GM23248 (cell line): ENCODE results near the gene PWP2. TPM values are rescaled to one million over a fixed set of nuclear protein-coding genes. Genes with fewer than 3 reads are reported as not detected.

Source experiments
- DNase-seq: peaks from one replicate; pipeline ENCODE4 v3.0.0-alpha.2; 2015
- H2AFZ ChIP-seq: fragments of 200-600 bp; sonication (generic); 2 replicates; pipeline ENCODE4 v1.6.1; 2016; ENCODE audit warnings: antibody characterized with exemption
- H3F3A ChIP-seq: fragments of 200-600 bp; sonication (generic); 2 replicates; pipeline ENCODE4 v1.6.1; 2016; ENCODE audit warnings: mild to moderate bottlenecking, antibody characterized with exemption, mixed run types; ENCODE audit not compliant: insufficient read depth
- H3K27ac ChIP-seq: fragments of 200-600 bp; sonication (generic); 2 replicates; pipeline ENCODE4 v1.5.1; 2016; ENCODE audit warnings: mild to moderate bottlenecking
- H3K27me3 ChIP-seq: fragments of 200-600 bp; sonication (generic); replicated peaks from 2 replicates; pipeline ENCODE4 v1.6.1; 2016; ENCODE audit warnings: mild to moderate bottlenecking; ENCODE audit not compliant: insufficient read depth
- H3K36me3 ChIP-seq: fragments of 200-600 bp; sonication (generic); 2 replicates; pipeline ENCODE4 v1.6.1; 2016; ENCODE audit warnings: low read depth, mild to moderate bottlenecking
- H3K4me1 ChIP-seq: fragments of 200-600 bp; sonication (generic); 2 replicates; pipeline ENCODE4 v1.6.1; 2016; ENCODE audit warnings: mild to moderate bottlenecking; ENCODE audit not compliant: insufficient read depth
- H3K4me2 ChIP-seq: fragments of 200-600 bp; sonication (generic); one replicate; pipeline ENCODE4 v1.6.1; 2016; ENCODE audit warnings: mild to moderate bottlenecking; ENCODE audit not compliant: unreplicated experiment
- H3K4me3 ChIP-seq: fragments of 200-600 bp; sonication (generic); 2 replicates; pipeline ENCODE4 v1.5.1; 2016; ENCODE audit warnings: mild to moderate bottlenecking
- H3K79me2 ChIP-seq: fragments of 200-600 bp; sonication (generic); 2 replicates; pipeline ENCODE4 v1.6.1; 2016; ENCODE audit warnings: mild to moderate bottlenecking; ENCODE audit not compliant: insufficient read depth
- H3K9ac ChIP-seq: fragments of 200-600 bp; sonication (generic); 2 replicates; pipeline ENCODE4 v1.6.1; 2016; ENCODE audit warnings: mild to moderate bottlenecking
- H3K9me2 ChIP-seq: fragments of 200-600 bp; sonication (generic); 2 replicates; pipeline ENCODE4 v1.6.1; 2016; ENCODE audit warnings: mixed run types, mild to moderate bottlenecking, moderate library complexity; ENCODE audit not compliant: insufficient read depth
- H3K9me3 ChIP-seq: fragments of 200-600 bp; sonication (generic); one replicate; pipeline ENCODE4 v1.6.1; 2017; ENCODE audit warnings: low read depth
- H4K20me1 ChIP-seq: fragments of 200-600 bp; sonication (generic); 2 replicates; pipeline ENCODE4 v1.6.0; 2016; ENCODE audit not compliant: insufficient read depth
- EZH2 ChIP-seq: fragments of 200-600 bp; sonication (generic); IDR thresholded peaks from 2 replicates; pipeline ENCODE4 v1.6.1; 2018; ENCODE audit warnings: antibody characterized with exemption, mild to moderate bottlenecking; ENCODE audit not compliant: insufficient read depth, poor library complexity, severe bottlenecking
- EZH2phosphoT487 ChIP-seq: fragments of 200-600 bp; sonication (generic); IDR thresholded peaks from 2 replicates; pipeline ENCODE4 v1.6.1; 2018; ENCODE audit warnings: antibody characterized with exemption, moderate library complexity, mild to moderate bottlenecking, low read depth; ENCODE audit not compliant: insufficient read depth
- WGBS, 2 experiments: methylation state at CpG; one replicate each; pipeline ENCODE4 v1.1.6; 2015 to 2017; ENCODE audit warnings: low lambda C conversion rate in 2 of 2, low coverage in 1 of 2; ENCODE audit errors: missing lambda C conversion rate in 2 of 2; 5-methylcytosine and 5-hydroxymethylcytosine counted together
- in situ Hi-C: fragments of 300-500 bp; cut with MboI; formaldehyde crosslinking; loops from 2 replicates; pipeline ENCODE4 v1.15.0; 2020
- polyA plus RNA-seq: library from polyadenylated mRNA; unstranded; fragments of >200 nt; fragmentation: Nextera tagmentation; extraction: Ambion mirVana; gene quantifications from 2 replicates; pipeline ENCODE4 v1.2.1, GENCODE V29; 2016
- total RNA-seq: library from RNA; depleted of rRNA; stranded (reverse); fragments of >200 nt; shearing (Covaris generic); gene quantifications from 2 replicates; pipeline ENCODE4 v1.2.3, GENCODE V29; 2014

Gene PWP2
- total and polyA plus RNA-seq, 2 experiments from 2014 or later: 11.2 to 16.1 TPM

- Histone ChIP-seq H3K4me2 (no peak overlapping the region), H3F3A (no peaks in the 10 kb centered on the region), H3K9me2 (no peaks in the 10 kb centered on the region), H3K36me3 (0 out of 2 replicates have a peak, but pooled peaks cover 16% of the 10 kb centered on the region), H3K9ac (no peak overlapping the region), H4K20me1 (no peaks in the 10 kb centered on the region), H2AFZ (no peak overlapping the region), H3K27me3 (no peaks in the 10 kb centered on the region), H3K4me3 (no peak overlapping the region), H3K4me1 (no peaks in the 10 kb centered on the region), H3K27ac (no peak overlapping the region), H3K9me3 (no peaks in the 10 kb centered on the region), H3K79me2 (0 out of 2 replicates have a peak, but pooled peaks cover 8% of the 10 kb centered on the region)
- in situ Hi-C loops: no loop called here
- TF ChIP-seq EZH2: no peak
- no peak for TF ChIP-seq EZH2phosphoT487
- no peak for DNase-seq
- 93 to 94% methylated on average over 24 to 30 of the region's 30 CpGs for WGBS, 2 experiments
Observed at GRCh38 chr21:44089001-44089911, 17.9 kb upstream of the PWP2 start.

GRCh38 chr21:44090325-44090724, 16.9 kb upstream of the PWP2 start:
- Histone ChIP-seq H4K20me1 (no peaks in the 10 kb centered on the region), H3F3A (no peaks in the 10 kb centered on the region), H3K27ac (no peak overlapping the region), H3K4me1 (no peaks in the 10 kb centered on the region), H3K79me2 (0 out of 2 replicates have a peak, but pooled peaks cover 2% of the 10 kb centered on the region), H3K9me3 (no peaks in the 10 kb centered on the region), H3K27me3 (no peaks in the 10 kb centered on the region), H3K36me3 (0 out of 2 replicates have a peak, but pooled peaks cover 19% of the 10 kb centered on the region), H3K4me2 (no peak overlapping the region), H2AFZ (no peak overlapping the region), H3K9ac (no peak overlapping the region), H3K4me3 (no peak overlapping the region), H3K9me2 (no peaks in the 10 kb centered on the region)
- WGBS, 2 experiments: 98 to 99% methylated on average over 8 of the region's 8 CpGs
- in situ Hi-C loops: no loop called here
- DNase-seq: no peak
- no peak for TF ChIP-seq EZH2
- TF ChIP-seq EZH2phosphoT487: no peak

DNA sequence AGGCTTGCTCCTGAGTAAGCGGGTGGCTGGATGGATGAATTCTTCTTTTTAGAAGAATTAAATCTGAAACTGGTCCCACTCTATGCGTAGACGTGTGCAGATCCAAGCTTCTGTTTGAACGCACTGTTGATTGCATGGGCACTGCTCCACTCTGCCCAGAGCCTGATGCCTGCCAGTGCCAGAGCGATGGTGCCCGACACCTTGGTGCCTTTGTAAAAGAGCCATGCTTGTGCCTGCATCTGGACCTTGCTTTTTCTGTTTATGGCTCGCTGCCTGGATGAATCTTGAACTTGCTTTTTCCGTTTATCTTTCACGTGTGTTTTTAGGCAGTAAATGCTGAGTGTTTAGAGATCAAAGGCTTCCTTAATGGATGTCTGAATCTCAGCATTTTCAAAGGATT, 15.0 kb upstream of the PWP2 start:
- no peaks in the 10 kb centered on the region for H3K9me3 ChIP-seq
- no peak overlapping the region for H3K9ac ChIP-seq
- in situ Hi-C loops: no loop called here
- no peaks in the 10 kb centered on the region for H3K79me2 ChIP-seq
- no peaks in the 10 kb centered on the region for H4K20me1 ChIP-seq
- H3K4me3 ChIP-seq: no peak overlapping the region
- no peaks in the 10 kb centered on the region for H3F3A ChIP-seq
- H3K9me2 ChIP-seq: no peaks in the 10 kb centered on the region
- WGBS, 2 experiments: 82 to 85% methylated on average over 9 of the region's 9 CpGs
- H3K36me3 ChIP-seq: 0 out of 2 replicates have a peak, but pooled peaks cover 19% of the 10 kb centered on the region
- DNase-seq: no peak
- H3K4me1 ChIP-seq: no peaks in the 10 kb centered on the region
- H3K27me3 ChIP-seq: no peaks in the 10 kb centered on the region
- TF ChIP-seq EZH2 (no peak), EZH2phosphoT487 (no peak)
- no peak overlapping the region for H3K4me2 ChIP-seq
- no peak overlapping the region for H3K27ac ChIP-seq
- H2AFZ ChIP-seq: no peak overlapping the region

DNA sequence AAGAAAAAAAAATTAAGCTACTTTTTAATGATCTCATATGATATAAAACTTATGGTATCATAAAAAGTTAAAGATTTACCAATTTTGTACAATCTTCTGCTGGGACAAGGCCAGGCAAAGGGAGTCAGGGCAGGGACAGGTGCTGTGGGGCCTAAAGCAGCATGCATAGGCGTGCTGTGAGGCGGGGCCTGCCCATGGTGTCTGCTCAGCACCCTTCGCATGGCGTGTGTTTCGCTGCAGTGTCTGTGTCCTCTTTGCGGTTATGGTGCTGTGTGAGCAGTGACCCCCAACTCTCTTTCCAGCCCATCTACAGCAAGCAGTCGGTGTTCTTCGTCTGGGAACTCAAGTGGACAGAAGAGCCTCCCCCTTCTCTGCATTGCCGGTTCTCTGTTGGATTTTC, 13.4 kb upstream of the PWP2 start:
- H2AFZ ChIP-seq: no peak overlapping the region
- H3K27ac ChIP-seq: no peak overlapping the region
- H3K4me1 ChIP-seq: no peaks in the 10 kb centered on the region
- no peak overlapping the region for H3K4me3 ChIP-seq
- H4K20me1 ChIP-seq: no peaks in the 10 kb centered on the region
- no peak for DNase-seq
- no peak overlapping the region for H3K9ac ChIP-seq
- no peaks in the 10 kb centered on the region for H3K9me2 ChIP-seq
- no peak for TF ChIP-seq EZH2phosphoT487
- no peak for TF ChIP-seq EZH2
- H3K36me3 ChIP-seq: 0 out of 2 replicates have a peak, but pooled peaks cover 19% of the 10 kb centered on the region
- no peaks in the 10 kb centered on the region for H3K9me3 ChIP-seq
- H3K27me3 ChIP-seq: no peaks in the 10 kb centered on the region
- no peak overlapping the region for H3K4me2 ChIP-seq
- in situ Hi-C loops: no loop called here
- no peaks in the 10 kb centered on the region for H3K79me2 ChIP-seq
- WGBS, 2 experiments: 92 to 96% methylated on average over 9 of the region's 9 CpGs
- no peaks in the 10 kb centered on the region for H3F3A ChIP-seq
